Mammary epithelial cell (primary cell): ENCODE data around the gene TTC1.

ENCODE experiments used
- EZH2 ChIP-seq: IDR thresholded peaks from 2 replicates; pipeline ENCODE4 v1.6.1; 2012; ENCODE audit warnings: low read length, inconsistent platforms, borderline replicate concordance
- TF ChIP-seq, protein P1 (sequence below), 2 donors: IDR thresholded peaks in 1 of 2; conservative IDR thresholded peaks in 1 of 2; 2 replicates each; pipeline ENCODE4 v1.5.1; 2011 to 2012; ENCODE audit warnings: inconsistent platforms in 2 of 2, low read length in 2 of 2, mild to moderate bottlenecking in 2 of 2, control low read depth in 1 of 2, low read depth in 1 of 2; ENCODE audit not compliant: insufficient read depth in 1 of 2; ENCODE audit errors: extremely low read depth in 1 of 2

DNA sequence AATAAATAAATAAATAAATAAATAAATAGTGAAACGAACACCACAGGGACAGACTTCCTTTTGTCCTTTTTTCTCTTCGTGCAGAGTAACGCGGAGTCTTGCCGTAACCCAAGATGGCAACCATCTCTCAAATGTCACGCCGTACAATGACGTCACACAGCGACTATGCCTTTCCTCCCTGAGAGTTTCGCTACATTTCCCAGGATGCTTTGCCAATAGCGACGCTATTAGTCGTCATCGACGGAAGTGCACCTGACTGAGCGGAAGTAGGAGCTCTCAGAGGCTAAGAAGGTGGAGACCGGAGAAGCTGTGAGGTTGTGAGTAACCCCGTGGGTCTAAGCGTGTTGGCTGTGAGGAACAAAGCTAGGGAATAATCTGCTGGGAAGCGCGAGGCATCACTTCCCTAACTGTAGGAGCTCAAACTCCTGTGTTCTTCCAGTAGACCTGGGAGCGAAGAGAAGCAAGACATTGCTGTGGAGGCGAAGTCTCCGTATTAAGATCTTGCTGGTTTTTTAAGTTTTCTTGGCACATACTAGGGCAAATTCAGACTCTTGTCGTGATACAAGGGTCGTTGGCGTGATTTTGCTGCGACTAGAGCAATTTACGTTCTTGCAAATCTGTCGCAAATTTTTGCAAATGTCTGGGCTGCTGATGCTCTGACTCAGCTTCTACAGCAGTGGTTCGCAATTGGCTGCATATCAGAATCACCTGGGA is at the start of gene TTC1:
- TF ChIP-seq, protein P1, sequence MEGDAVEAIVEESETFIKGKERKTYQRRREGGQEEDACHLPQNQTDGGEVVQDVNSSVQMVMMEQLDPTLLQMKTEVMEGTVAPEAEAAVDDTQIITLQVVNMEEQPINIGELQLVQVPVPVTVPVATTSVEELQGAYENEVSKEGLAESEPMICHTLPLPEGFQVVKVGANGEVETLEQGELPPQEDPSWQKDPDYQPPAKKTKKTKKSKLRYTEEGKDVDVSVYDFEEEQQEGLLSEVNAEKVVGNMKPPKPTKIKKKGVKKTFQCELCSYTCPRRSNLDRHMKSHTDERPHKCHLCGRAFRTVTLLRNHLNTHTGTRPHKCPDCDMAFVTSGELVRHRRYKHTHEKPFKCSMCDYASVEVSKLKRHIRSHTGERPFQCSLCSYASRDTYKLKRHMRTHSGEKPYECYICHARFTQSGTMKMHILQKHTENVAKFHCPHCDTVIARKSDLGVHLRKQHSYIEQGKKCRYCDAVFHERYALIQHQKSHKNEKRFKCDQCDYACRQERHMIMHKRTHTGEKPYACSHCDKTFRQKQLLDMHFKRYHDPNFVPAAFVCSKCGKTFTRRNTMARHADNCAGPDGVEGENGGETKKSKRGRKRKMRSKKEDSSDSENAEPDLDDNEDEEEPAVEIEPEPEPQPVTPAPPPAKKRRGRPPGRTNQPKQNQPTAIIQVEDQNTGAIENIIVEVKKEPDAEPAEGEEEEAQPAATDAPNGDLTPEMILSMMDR (conservative IDR thresholded peaks at IDR 0.05 in 1 of 2, IDR thresholded peaks at IDR 0.05 in 1 of 2; ENCODE audit: extremely low read depth in 1 of 2, insufficient read depth in 1 of 2, low read depth in 1 of 2, low read length in 2 of 2): no peak
- no peak for TF ChIP-seq EZH2
